SK-N-SH (cell line): Measurements from ENCODE around the gene PCNX2.

Experiments
- TAF1 ChIP-seq: IDR thresholded peaks from 2 replicates; pipeline ENCODE4 v1.6.1; 2012; ENCODE audit warnings: low read depth, mild to moderate bottlenecking, low read length, moderate library complexity, borderline replicate concordance
- TF ChIP-seq, protein P1 (sequence below): fragments of 200-600 bp; sonication (generic); IDR thresholded peaks from 2 replicates; pipeline ENCODE4 v1.6.1; 2017; ENCODE audit warnings: antibody characterized with exemption, mild to moderate bottlenecking, moderate library complexity
- TF ChIP-seq, protein P2 (sequence below): IDR thresholded peaks from 2 replicates; pipeline ENCODE4 v1.4.0; 2012; ENCODE audit warnings: low read depth, borderline replicate concordance

- no peak for TF ChIP-seq TAF1
- TF ChIP-seq, protein P1, sequence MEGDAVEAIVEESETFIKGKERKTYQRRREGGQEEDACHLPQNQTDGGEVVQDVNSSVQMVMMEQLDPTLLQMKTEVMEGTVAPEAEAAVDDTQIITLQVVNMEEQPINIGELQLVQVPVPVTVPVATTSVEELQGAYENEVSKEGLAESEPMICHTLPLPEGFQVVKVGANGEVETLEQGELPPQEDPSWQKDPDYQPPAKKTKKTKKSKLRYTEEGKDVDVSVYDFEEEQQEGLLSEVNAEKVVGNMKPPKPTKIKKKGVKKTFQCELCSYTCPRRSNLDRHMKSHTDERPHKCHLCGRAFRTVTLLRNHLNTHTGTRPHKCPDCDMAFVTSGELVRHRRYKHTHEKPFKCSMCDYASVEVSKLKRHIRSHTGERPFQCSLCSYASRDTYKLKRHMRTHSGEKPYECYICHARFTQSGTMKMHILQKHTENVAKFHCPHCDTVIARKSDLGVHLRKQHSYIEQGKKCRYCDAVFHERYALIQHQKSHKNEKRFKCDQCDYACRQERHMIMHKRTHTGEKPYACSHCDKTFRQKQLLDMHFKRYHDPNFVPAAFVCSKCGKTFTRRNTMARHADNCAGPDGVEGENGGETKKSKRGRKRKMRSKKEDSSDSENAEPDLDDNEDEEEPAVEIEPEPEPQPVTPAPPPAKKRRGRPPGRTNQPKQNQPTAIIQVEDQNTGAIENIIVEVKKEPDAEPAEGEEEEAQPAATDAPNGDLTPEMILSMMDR, result no peak
- TF ChIP-seq, protein P2, sequence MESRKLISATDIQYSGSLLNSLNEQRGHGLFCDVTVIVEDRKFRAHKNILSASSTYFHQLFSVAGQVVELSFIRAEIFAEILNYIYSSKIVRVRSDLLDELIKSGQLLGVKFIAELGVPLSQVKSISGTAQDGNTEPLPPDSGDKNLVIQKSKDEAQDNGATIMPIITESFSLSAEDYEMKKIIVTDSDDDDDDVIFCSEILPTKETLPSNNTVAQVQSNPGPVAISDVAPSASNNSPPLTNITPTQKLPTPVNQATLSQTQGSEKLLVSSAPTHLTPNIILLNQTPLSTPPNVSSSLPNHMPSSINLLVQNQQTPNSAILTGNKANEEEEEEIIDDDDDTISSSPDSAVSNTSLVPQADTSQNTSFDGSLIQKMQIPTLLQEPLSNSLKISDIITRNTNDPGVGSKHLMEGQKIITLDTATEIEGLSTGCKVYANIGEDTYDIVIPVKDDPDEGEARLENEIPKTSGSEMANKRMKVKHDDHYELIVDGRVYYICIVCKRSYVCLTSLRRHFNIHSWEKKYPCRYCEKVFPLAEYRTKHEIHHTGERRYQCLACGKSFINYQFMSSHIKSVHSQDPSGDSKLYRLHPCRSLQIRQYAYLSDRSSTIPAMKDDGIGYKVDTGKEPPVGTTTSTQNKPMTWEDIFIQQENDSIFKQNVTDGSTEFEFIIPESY, result no peak
Observed at GRCh38 chr1:233127157-233127556, 168.4 kb downstream of the PCNX2 start.
